Fibroblast of lung (primary cell): Measurements from ENCODE around the gene CYTH2. TPM values are rescaled to one million over a fixed set of nuclear protein-coding genes. Genes with fewer than 3 reads are reported as not detected.

Source experiments
- DNase-seq, 2 donors: peaks; one replicate each; pipeline versions ENCODE4 v3.0.0 to v3.0.0-alpha.2; 2010; ENCODE audit warnings: low read depth in 2 of 2
- H2AFZ ChIP-seq: 2 replicates; pipeline ENCODE4 v1.5.1; 2012; ENCODE audit warnings: low read length, control low read depth, inconsistent platforms
- H3K27ac ChIP-seq: 2 replicates; pipeline ENCODE4 v1.5.1; 2011; ENCODE audit warnings: low read length, control low read depth; ENCODE audit not compliant: insufficient read depth
- H3K27me3 ChIP-seq: 2 replicates; pipeline ENCODE4 v1.5.1; 2011; ENCODE audit warnings: mild to moderate bottlenecking, low read length; ENCODE audit not compliant: control insufficient read depth, insufficient read depth
- H3K36me3 ChIP-seq: 2 replicates; pipeline ENCODE4 v1.5.1; 2011; ENCODE audit warnings: low read length; ENCODE audit not compliant: control insufficient read depth, insufficient read depth
- H3K4me1 ChIP-seq: 2 replicates; pipeline ENCODE4 v1.5.1; 2011; ENCODE audit warnings: low read length; ENCODE audit not compliant: control insufficient read depth, insufficient read depth; ENCODE audit errors: extremely low read depth
- H3K4me2 ChIP-seq: 2 replicates; pipeline ENCODE4 v1.5.1; 2011; ENCODE audit warnings: low read length, control low read depth; ENCODE audit not compliant: insufficient read depth; ENCODE audit errors: extremely low read depth
- H3K4me3 ChIP-seq, 4 experiments: fragments of 200-600 bp in 1 of 4; sonication (generic) in 1 of 4; replicated peaks in 1 of 4; 2 replicates each; pipeline ENCODE4 v1.5.1; 2011 to 2016; ENCODE audit warnings: low read length in 4 of 4, low read depth in 3 of 4, mild to moderate bottlenecking in 3 of 4, control low read depth in 2 of 4, inconsistent platforms in 1 of 4, mixed read lengths in 1 of 4; ENCODE audit not compliant: insufficient read depth in 1 of 4; ENCODE audit errors: control extremely low read depth in 1 of 4
- H3K79me2 ChIP-seq: 2 replicates; pipeline ENCODE4 v1.5.1; 2012; ENCODE audit warnings: mild to moderate bottlenecking, low read length, inconsistent platforms; ENCODE audit not compliant: control insufficient read depth, insufficient read depth
- H3K9ac ChIP-seq: 2 replicates; pipeline ENCODE4 v1.5.1; 2011; ENCODE audit warnings: mild to moderate bottlenecking, low read length, control low read depth; ENCODE audit not compliant: insufficient read depth
- H3K9me3 ChIP-seq: 2 replicates; pipeline ENCODE4 v1.5.1; 2012; ENCODE audit warnings: low read depth, low read length; ENCODE audit not compliant: control insufficient read depth, insufficient read depth
- H4K20me1 ChIP-seq: 2 replicates; pipeline ENCODE4 v1.5.1; 2011; ENCODE audit warnings: low read length; ENCODE audit not compliant: control insufficient read depth, insufficient read depth; ENCODE audit errors: extremely low read depth
- CTCF ChIP-seq, 2 donors: IDR thresholded peaks in 1 of 2; conservative IDR thresholded peaks in 1 of 2; 1 replicate in 1 of 2; 2 replicates in 1 of 2; pipeline ENCODE4 v1.5.1; 2011 to 2012; ENCODE audit warnings: low read length in 2 of 2, control low read depth in 1 of 2, inconsistent platforms in 1 of 2, low read depth in 1 of 2, mild to moderate bottlenecking in 1 of 2
- EZH2 ChIP-seq: IDR thresholded peaks from 2 replicates; pipeline ENCODE4 v1.5.1; 2012; ENCODE audit warnings: low read length, control low read depth, mild to moderate bottlenecking; ENCODE audit errors: missing control alignments
- polyA plus RNA-seq, 2 donors: library from polyadenylated mRNA; depleted of rRNA in 1 of 2; stranded (reverse) in 1 of 2; unstranded in 1 of 2; fragments of >200 nt; gene quantifications; 2 replicates each; pipeline ENCODE4 v1.2.1, GENCODE V29; 2011 to 2012; ENCODE audit warnings: missing spikeins in 1 of 2
- total RNA-seq: library from RNA; depleted of rRNA; stranded (reverse); fragments of >200 nt; gene quantifications from 2 replicates; pipeline ENCODE4 v1.2.1, GENCODE V29; 2014

Gene CYTH2
- total and polyA plus RNA-seq, 2 donors (not counting 1 experiment from before 2014, with no cell fraction given): 18.6 to 25.8 TPM

- no peak overlapping the region for H2AFZ ChIP-seq
- H4K20me1 ChIP-seq: no peaks in the 10 kb centered on the region
- H3K79me2 ChIP-seq: peaks cover 6% of the 10 kb centered on the region
- no peak overlapping the region for H3K9ac ChIP-seq
- peaks cover 11% of the 10 kb centered on the region for H3K27me3 ChIP-seq
- DNase-seq: no peak
- H3K36me3 ChIP-seq: no peaks in the 10 kb centered on the region
- no peak overlapping the region for H3K4me2 ChIP-seq
- peaks cover 5% of the 10 kb centered on the region for H3K4me1 ChIP-seq
- no peaks in the 10 kb centered on the region for H3K9me3 ChIP-seq
- TF ChIP-seq CTCF (conservative IDR thresholded peaks at IDR 0.05 in 1 of 2, IDR thresholded peaks at IDR 0.05 in 1 of 2; ENCODE audit: low read depth in 1 of 2, low read length in 2 of 2): no peak
- no peak for TF ChIP-seq EZH2
- no peak overlapping the region for H3K27ac ChIP-seq
- H3K4me3 ChIP-seq: no peak overlapping the region
Observed at GRCh38 chr19:48441360-48442050, 27.7 kb upstream of the CYTH2 start.

- peaks cover 7% of the 10 kb centered on the region for H3K4me1 ChIP-seq
- no peak for DNase-seq
- H3K79me2 ChIP-seq: peaks cover 8% of the 10 kb centered on the region
- peaks cover 11% of the 10 kb centered on the region for H3K27me3 ChIP-seq
- no peaks in the 10 kb centered on the region for H4K20me1 ChIP-seq
- H3K4me2 ChIP-seq: no peak overlapping the region
- TF ChIP-seq EZH2: peak; percentile 66
- TF ChIP-seq CTCF (conservative IDR thresholded peaks at IDR 0.05 in 1 of 2, IDR thresholded peaks at IDR 0.05 in 1 of 2; ENCODE audit: low read depth in 1 of 2, low read length in 2 of 2): no peak
- H2AFZ ChIP-seq: no peak overlapping the region
- no peaks in the 10 kb centered on the region for H3K9me3 ChIP-seq
- H3K9ac ChIP-seq: no peak overlapping the region
- no peak overlapping the region for H3K4me3 ChIP-seq
- no peak overlapping the region for H3K27ac ChIP-seq
- no peaks in the 10 kb centered on the region for H3K36me3 ChIP-seq
Observed at GRCh38 chr19:48442116-48443035, 26.8 kb upstream of the CYTH2 start.

GRCh38 chr19:48443256-48443655, 25.9 kb upstream of the CYTH2 start:
- no peak overlapping the region for H3K4me3 ChIP-seq

More at GRCh38 chr19:48443256-48443655, 25.9 kb upstream of the CYTH2 start:
- Histone ChIP-seq H3K9ac (no peak overlapping the region), H3K27ac (no peak overlapping the region), H2AFZ (no peak overlapping the region), H4K20me1 (no peaks in the 10 kb centered on the region), H3K4me2 (no peak overlapping the region), H3K79me2 (peaks cover 8% of the 10 kb centered on the region), H3K4me1 (peaks cover 7% of the 10 kb centered on the region), H3K36me3 (peaks cover 5% of the 10 kb centered on the region), H3K9me3 (no peaks in the 10 kb centered on the region), H3K27me3 (peaks cover 11% of the 10 kb centered on the region)
- no peak for DNase-seq
- no peak for TF ChIP-seq CTCF (conservative IDR thresholded peaks at IDR 0.05 in 1 of 2, IDR thresholded peaks at IDR 0.05 in 1 of 2; ENCODE audit: low read depth in 1 of 2, low read length in 2 of 2)
- peak; percentile 72 for TF ChIP-seq EZH2
